ENCODE results near the gene CERS6. TPM values are rescaled to one million over a fixed set of nuclear protein-coding genes. Genes with fewer than 3 reads are reported as not detected.

Gene CERS6
- total RNA-seq, 2 donors from 2014 or later = 13.7 to 15.8 TPM

DNA sequence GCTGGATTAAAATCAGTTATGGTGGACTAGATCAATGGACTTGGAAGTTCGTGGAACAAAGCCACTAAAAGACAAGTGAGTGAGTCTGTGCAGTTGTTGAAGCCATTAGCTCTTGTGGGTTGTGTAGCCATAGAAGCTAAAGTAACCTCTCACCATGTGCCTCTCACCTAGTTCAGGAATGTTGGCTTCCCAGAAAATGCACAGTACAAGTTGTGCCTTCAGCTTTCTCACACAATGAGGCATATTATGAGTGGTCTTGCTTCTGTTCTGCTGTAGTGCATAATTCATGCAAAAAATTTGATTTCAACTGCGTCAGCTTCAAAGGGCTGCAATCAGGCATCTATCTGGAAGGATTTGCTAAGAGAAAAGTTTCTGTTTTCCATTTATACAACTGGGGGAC lies 26.2 kb downstream of the CERS6 start:
- TF ChIP-seq, protein P1, sequence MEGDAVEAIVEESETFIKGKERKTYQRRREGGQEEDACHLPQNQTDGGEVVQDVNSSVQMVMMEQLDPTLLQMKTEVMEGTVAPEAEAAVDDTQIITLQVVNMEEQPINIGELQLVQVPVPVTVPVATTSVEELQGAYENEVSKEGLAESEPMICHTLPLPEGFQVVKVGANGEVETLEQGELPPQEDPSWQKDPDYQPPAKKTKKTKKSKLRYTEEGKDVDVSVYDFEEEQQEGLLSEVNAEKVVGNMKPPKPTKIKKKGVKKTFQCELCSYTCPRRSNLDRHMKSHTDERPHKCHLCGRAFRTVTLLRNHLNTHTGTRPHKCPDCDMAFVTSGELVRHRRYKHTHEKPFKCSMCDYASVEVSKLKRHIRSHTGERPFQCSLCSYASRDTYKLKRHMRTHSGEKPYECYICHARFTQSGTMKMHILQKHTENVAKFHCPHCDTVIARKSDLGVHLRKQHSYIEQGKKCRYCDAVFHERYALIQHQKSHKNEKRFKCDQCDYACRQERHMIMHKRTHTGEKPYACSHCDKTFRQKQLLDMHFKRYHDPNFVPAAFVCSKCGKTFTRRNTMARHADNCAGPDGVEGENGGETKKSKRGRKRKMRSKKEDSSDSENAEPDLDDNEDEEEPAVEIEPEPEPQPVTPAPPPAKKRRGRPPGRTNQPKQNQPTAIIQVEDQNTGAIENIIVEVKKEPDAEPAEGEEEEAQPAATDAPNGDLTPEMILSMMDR (IDR thresholded peaks at IDR 0.05) = no peak
- Histone ChIP-seq H3K9me3 (no peaks in the 10 kb centered on the region), H3K36me3 (no peaks in the 10 kb centered on the region), H3K27me3 (replicated peaks; ENCODE audit: insufficient read depth) (no peaks in the 10 kb centered on the region), H3K4me1 (ENCODE audit: control insufficient read depth in 1 of 2, low read depth in 2 of 2) (peaks cover 0 to 6% of the 10 kb centered on the region in 2 donors), H3K4me3 (no peak overlapping the region), H3K27ac (no peak overlapping the region)
- ATAC-seq (ENCODE audit: insufficient number of reproducible peaks, low FRiP score, low read depth) (no peak), DNase-seq (ENCODE audit: low spot score) (no peak)

DNA sequence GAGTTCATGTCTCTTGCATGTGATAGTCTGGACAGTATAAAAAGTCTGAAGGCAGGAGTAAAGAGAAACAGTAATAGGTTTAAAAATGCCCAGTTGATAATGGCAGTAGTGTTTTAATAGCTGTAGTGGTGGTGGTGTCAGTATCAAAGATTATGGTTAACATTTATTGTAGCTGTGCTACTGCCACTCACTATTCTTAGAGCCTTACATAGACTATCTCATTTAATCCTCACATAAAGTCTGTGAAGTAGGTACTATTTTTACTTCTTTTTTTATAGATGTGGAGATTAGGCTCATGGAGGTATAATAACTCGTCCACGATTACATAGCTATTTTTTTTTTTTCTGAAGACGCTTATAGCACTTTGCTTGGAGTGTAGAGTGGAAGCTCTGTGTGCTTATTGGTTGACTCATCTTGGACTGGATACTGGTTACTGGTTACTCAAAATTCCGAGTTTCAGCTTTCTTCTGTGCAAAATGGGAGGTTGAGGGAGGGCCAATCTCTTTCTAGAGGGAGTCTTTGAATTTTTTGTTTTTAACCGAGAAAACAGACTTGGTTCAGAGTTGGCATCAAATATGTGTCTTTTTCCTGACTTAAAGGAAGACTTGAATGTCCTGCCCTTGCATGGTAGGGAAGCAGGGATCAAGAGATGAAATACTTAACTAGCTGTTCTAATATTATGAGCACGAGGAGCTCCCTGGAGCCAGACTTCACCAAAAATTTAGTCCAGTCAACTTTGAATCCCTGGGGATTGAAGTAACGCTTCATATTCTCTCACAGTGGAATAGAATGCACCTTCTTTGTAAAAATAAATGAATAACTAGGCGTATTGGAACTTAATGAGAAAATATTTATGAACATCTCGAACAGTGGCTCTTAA lies 27.1 kb downstream of the CERS6 start:
- no peak for ATAC-seq (ENCODE audit: insufficient number of reproducible peaks, low FRiP score, low read depth)
- H3K27ac ChIP-seq = no peak overlapping the region

DNA sequence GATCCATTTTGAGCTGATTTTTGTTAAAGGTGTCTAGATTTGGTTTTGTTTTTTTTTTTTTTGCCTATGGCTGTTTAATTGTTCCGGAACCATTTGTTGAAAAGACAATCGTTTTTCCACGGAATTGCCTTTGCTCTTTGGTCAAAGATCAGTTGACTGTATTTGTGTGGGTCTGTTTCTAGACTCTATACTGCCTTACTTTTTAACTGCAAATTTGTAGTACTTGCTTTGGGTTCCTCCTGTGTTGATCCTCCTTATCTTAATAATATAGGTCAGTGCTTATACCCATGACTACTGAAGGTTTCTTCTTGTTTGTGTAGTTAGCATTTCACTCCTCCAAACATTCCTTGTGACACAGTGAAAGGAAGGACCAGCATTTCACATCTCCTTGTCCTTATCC lies 30.4 kb downstream of the CERS6 start:
- H3K27ac ChIP-seq = no peak overlapping the region
- no peak for ATAC-seq (ENCODE audit: insufficient number of reproducible peaks, low FRiP score, low read depth)
- peaks cover 0 to 9% of the 10 kb centered on the region in 2 donors for H3K4me1 ChIP-seq (ENCODE audit: control insufficient read depth in 1 of 2, low read depth in 2 of 2)
- no peaks in the 10 kb centered on the region for H3K36me3 ChIP-seq
- H3K27me3 ChIP-seq (replicated peaks; ENCODE audit: insufficient read depth) = no peaks in the 10 kb centered on the region
- no peaks in the 10 kb centered on the region for H3K9me3 ChIP-seq
- H3K4me3 ChIP-seq = no peak overlapping the region
- DNase-seq (ENCODE audit: low spot score) = no peak
- TF ChIP-seq, protein P1 (IDR thresholded peaks at IDR 0.05) = no peak

More for the DNA sequence above, 27.1 kb downstream of the CERS6 start:
- no peak for DNase-seq (ENCODE audit: low spot score)
- Histone ChIP-seq H3K4me3 (no peak overlapping the region), H3K27me3 (replicated peaks; ENCODE audit: insufficient read depth) (no peaks in the 10 kb centered on the region), H3K4me1 (ENCODE audit: control insufficient read depth in 1 of 2, low read depth in 2 of 2) (peaks cover 0 to 6% of the 10 kb centered on the region in 2 donors), H3K9me3 (no peaks in the 10 kb centered on the region), H3K36me3 (no peaks in the 10 kb centered on the region)
- TF ChIP-seq, protein P1 (IDR thresholded peaks at IDR 0.05) = no peak

DNA sequence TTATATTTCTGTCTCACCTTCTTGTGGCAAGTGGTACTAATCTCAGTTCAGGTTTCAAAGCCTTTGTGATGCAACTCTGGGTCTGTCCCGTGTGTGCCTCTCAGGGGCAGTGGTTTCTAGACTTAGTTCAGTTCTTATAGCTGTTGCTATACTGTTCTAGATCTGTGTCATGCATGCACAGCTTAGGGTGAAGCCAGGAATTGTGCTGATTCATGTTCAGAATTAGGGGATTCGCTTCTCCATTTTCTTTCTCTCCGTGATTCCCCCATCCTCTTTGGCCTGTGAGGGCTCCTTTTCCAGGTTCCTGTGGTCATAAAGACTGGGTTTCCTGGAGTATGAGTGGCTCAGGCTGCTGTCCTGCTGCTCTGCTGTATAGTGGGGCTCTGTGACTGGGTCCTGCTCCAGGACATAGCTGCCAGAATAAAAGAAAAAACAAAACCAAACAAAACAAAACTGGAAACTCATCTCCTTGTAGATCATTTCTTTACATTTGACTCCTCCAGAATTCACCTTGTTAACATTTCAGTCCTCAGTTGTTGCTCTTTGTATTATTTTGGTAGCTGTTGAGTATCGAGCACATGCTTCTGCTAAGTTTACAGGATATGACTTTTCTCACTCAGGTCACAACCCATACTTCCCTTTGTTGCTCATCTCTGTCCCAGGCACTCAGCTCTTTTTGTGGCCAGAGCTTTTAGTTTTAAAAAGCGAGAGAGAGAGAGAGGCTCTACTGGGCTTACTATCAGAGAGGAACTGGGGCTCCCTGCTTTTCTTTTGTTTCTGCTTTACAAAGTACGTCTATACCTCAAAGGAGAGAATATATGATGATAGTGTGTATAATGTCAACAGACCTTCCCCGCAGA lies 34.2 kb downstream of the CERS6 start:
- Histone ChIP-seq H3K4me1 (ENCODE audit: control insufficient read depth in 1 of 2, low read depth in 2 of 2) (peaks cover 0 to 3% of the 10 kb centered on the region in 2 donors), H3K4me3 (peak overlapping the region; percentile 39), H3K27me3 (replicated peaks; ENCODE audit: insufficient read depth) (no peaks in the 10 kb centered on the region), H3K9me3 (no peaks in the 10 kb centered on the region), H3K36me3 (no peaks in the 10 kb centered on the region), H3K27ac (no peak overlapping the region)
- no peak for ATAC-seq (ENCODE audit: insufficient number of reproducible peaks, low FRiP score, low read depth)
- TF ChIP-seq, protein P1 (IDR thresholded peaks at IDR 0.05) = no peak
- DNase-seq (ENCODE audit: low spot score) = no peak
